Keratinocyte (primary cell): ENCODE data around the gene PEMT.

Source experiments
- CTCF ChIP-seq, 3 experiments: IDR thresholded peaks in 1 of 3; conservative IDR thresholded peaks in 1 of 3; optimal IDR thresholded peaks in 1 of 3; 2 replicates in 2 of 3; 3 replicates in 1 of 3; pipeline versions ENCODE3 to v1.5.1; 2011; ENCODE audit warnings: low read length in 3 of 3, mild to moderate bottlenecking in 3 of 3, moderate library complexity in 2 of 3, control low read depth in 1 of 3, inconsistent platforms in 1 of 3; ENCODE audit not compliant: insufficient read depth in 2 of 3; ENCODE audit errors: extremely low read depth in 1 of 3
- EZH2 ChIP-seq: IDR thresholded peaks from one replicate; pipeline ENCODE4 v1.6.1; 2012; ENCODE audit warnings: inconsistent platforms, mild to moderate bottlenecking, low read length, moderate library complexity

GRCh38 chr17:17564323-17564722 is 27.2 kb downstream of the PEMT start:
- TF ChIP-seq EZH2 (no peak), CTCF (optimal IDR thresholded peaks at IDR 0.05 in 1 of 3, IDR thresholded peaks at IDR 0.05 in 1 of 3, conservative IDR thresholded peaks at IDR 0.05 in 1 of 3; ENCODE audit: extremely low read depth in 1 of 3, insufficient read depth in 2 of 3, low read length in 3 of 3) (no peak)
